HepG2 (cell line): ENCODE data around the gene LAMA5. TPM values are rescaled to one million over a fixed set of nuclear protein-coding genes. Genes with fewer than 3 reads are reported as not detected.
A peak's percentile ranks its signal among the peaks of the same experiment; 100 is the strongest.

Experiments used
- IKZF4 ChIP-seq: sonication (generic); formaldehyde crosslinking; IDR thresholded peaks from 2 replicates; pipeline ENCODE4 v1.5.1; 2020; ENCODE audit warnings: borderline replicate concordance, mild to moderate bottlenecking, low read depth, missing genetic modification reagents; ENCODE audit errors: not compliant biosample characterization
- KLF15 ChIP-seq: sonication (generic); formaldehyde crosslinking; IDR thresholded peaks from 2 replicates; pipeline ENCODE4 v1.8.1; 2023; ENCODE audit warnings: borderline replicate concordance, mild to moderate bottlenecking, inconsistent platforms, missing genetic modification reagents, mixed read lengths
- NFE2 ChIP-seq: sonication (generic); formaldehyde crosslinking; IDR thresholded peaks from 2 replicates; pipeline ENCODE4 v1.4.0; 2020; ENCODE audit warnings: missing genetic modification reagents
- NR1H2 ChIP-seq: sonication (generic); formaldehyde crosslinking; IDR thresholded peaks from 2 replicates; pipeline ENCODE4 v1.8.1; 2022; ENCODE audit warnings: low read depth, missing genetic modification reagents, borderline replicate concordance
- PRMT3 ChIP-seq: sonication (generic); formaldehyde crosslinking; IDR thresholded peaks from 2 replicates; pipeline ENCODE4 v1.8.1; 2022; ENCODE audit warnings: low read depth, mild to moderate bottlenecking, moderate library complexity, missing genetic modification reagents, borderline replicate concordance
- RXRB ChIP-seq: IDR thresholded peaks from 2 replicates; pipeline ENCODE4 v1.6.1; 2016; ENCODE audit warnings: borderline replicate concordance, missing genetic modification reagents, missing compliant biosample characterization
- SRY ChIP-seq: sonication (generic); formaldehyde crosslinking; IDR thresholded peaks from 2 replicates; pipeline ENCODE4 v1.8.0; 2022; ENCODE audit warnings: mild to moderate bottlenecking, missing genetic modification reagents
- ZNF205 ChIP-seq: IDR thresholded peaks from 2 replicates; pipeline ENCODE4 v1.6.1; 2018; ENCODE audit warnings: missing biosample characterization, missing genetic modification reagents
- ZNF451 ChIP-seq: sonication (generic); formaldehyde crosslinking; IDR thresholded peaks from 2 replicates; pipeline ENCODE4 v1.5.0; 2020; ENCODE audit warnings: mild to moderate bottlenecking, missing genetic modification reagents
- ZNF512B ChIP-seq: sonication (generic); formaldehyde crosslinking; IDR thresholded peaks from 2 replicates; pipeline ENCODE4 v1.5.1; 2020; ENCODE audit warnings: missing genetic modification reagents, mild to moderate bottlenecking, borderline replicate concordance
- ZNF530 ChIP-seq: sonication (generic); formaldehyde crosslinking; IDR thresholded peaks from 2 replicates; pipeline ENCODE4 v1.5.0; 2020; ENCODE audit warnings: low read depth, mild to moderate bottlenecking, missing genetic modification reagents
- ZNF547 ChIP-seq: sonication (generic); formaldehyde crosslinking; IDR thresholded peaks from 2 replicates; pipeline ENCODE4 v1.5.1; 2020; ENCODE audit warnings: mild to moderate bottlenecking, missing genetic modification reagents
- ZNF792 ChIP-seq: IDR thresholded peaks from 2 replicates; pipeline ENCODE4 v1.6.1; 2016
- ZSCAN22 ChIP-seq: sonication (generic); formaldehyde crosslinking; IDR thresholded peaks from 2 replicates; pipeline ENCODE4 v1.4.0; 2020; ENCODE audit warnings: mild to moderate bottlenecking, missing genetic modification reagents
- polyA plus RNA-seq, 8 experiments: library from polyadenylated mRNA; depleted of rRNA in 3 of 8; stranded (reverse) in 7 of 8; unstranded in 1 of 8; fragments of >200 nt; fragmentation: Illumina TruSeq in 4 of 8; extraction: Trizol in 4 of 8; gene quantifications; 2 replicates each; pipeline versions ENCODE4 v1.2.1 to v1.2.3, GENCODE V29; 2011 to 2016; ENCODE audit warnings: low read depth in 4 of 8, missing spikeins in 1 of 8, mixed read lengths in 1 of 8; ENCODE audit not compliant: insufficient read depth in 1 of 8
- total RNA-seq, 5 experiments: library from RNA; depleted of rRNA; stranded (reverse); fragments of >200 nt; fragmentation: Illumina TruSeq; extraction: Trizol; gene quantifications; 2 replicates each; pipeline ENCODE4 v1.2.3, GENCODE V29; 2016; ENCODE audit warnings: low read depth in 1 of 5
- TF ChIP-seq, protein P1 (sequence below): IDR thresholded peaks from 2 replicates; pipeline ENCODE4 v1.6.1; 2016; ENCODE audit warnings: mild to moderate bottlenecking
- TF ChIP-seq, protein P2 (sequence below), 2 experiments: sonication (generic) in 1 of 2; formaldehyde crosslinking in 1 of 2; IDR thresholded peaks; 2 replicates each; pipeline versions ENCODE4 v1.4.0 to v1.6.1; 2016 to 2020; ENCODE audit warnings: borderline replicate concordance in 1 of 2, low read depth in 1 of 2, mild to moderate bottlenecking in 1 of 2, missing genetic modification reagents in 1 of 2
- TF ChIP-seq, protein P3 (sequence below): sonication (generic); formaldehyde crosslinking; IDR thresholded peaks from 2 replicates; pipeline ENCODE4 v1.8.0; 2022; ENCODE audit warnings: mild to moderate bottlenecking, missing genetic modification reagents, borderline replicate concordance
- TF ChIP-seq, protein P4 (sequence below): sonication (generic); formaldehyde crosslinking; IDR thresholded peaks from 2 replicates; pipeline ENCODE4 v1.4.0; 2020; ENCODE audit warnings: missing genetic modification reagents

LAMA5 gene
- total and polyA plus RNA-seq, 2 of the 13 experiments (the other 11 are each of a cell fraction or from before 2014, with no cell fraction given): 21.0 to 44.7 TPM

GRCh38 chr20:62301773-62302340 lies 65.3 kb downstream of the LAMA5 start (continued):
- TF ChIP-seq ZNF512B (CRISPR knock-in tag) (no peak), RXRB (peak; percentile 89), ZNF451 (CRISPR knock-in tag) (no peak; the same call in 1 of the 2 replicates), PRMT3 (CRISPR knock-in tag) (no peak; the same call in 1 of the 2 replicates), ZNF547 (CRISPR knock-in tag) (peak; percentile 60), IKZF4 (peak; percentile 79), ZNF530 (CRISPR knock-in tag) (no peak), ZNF205 (peak; percentile 88; the same call in 1 of the 2 replicates), ZNF792 (peak; percentile 96), ZSCAN22 (peak; percentile 65; the same call in 1 of the 2 replicates), NR1H2 (CRISPR knock-in tag) (no peak), SRY (CRISPR knock-in tag) (no peak), KLF15 (CRISPR knock-in tag) (peak; percentile 81; the same call in 1 of the 2 replicates), NFE2 (CRISPR knock-in tag) (peak; percentile 55; the same call in 1 of the 2 replicates)
- TF ChIP-seq, protein P1, sequence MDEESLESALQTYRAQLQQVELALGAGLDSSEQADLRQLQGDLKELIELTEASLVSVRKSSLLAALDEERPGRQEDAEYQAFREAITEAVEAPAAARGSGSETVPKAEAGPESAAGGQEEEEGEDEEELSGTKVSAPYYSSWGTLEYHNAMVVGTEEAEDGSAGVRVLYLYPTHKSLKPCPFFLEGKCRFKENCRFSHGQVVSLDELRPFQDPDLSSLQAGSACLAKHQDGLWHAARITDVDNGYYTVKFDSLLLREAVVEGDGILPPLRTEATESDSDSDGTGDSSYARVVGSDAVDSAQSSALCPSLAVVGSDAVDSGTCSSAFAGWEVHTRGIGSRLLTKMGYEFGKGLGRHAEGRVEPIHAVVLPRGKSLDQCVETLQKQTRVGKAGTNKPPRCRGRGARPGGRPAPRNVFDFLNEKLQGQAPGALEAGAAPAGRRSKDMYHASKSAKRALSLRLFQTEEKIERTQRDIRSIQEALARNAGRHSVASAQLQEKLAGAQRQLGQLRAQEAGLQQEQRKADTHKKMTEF (CRISPR knock-in tag): peak; percentile 77
- TF ChIP-seq, protein P2, sequence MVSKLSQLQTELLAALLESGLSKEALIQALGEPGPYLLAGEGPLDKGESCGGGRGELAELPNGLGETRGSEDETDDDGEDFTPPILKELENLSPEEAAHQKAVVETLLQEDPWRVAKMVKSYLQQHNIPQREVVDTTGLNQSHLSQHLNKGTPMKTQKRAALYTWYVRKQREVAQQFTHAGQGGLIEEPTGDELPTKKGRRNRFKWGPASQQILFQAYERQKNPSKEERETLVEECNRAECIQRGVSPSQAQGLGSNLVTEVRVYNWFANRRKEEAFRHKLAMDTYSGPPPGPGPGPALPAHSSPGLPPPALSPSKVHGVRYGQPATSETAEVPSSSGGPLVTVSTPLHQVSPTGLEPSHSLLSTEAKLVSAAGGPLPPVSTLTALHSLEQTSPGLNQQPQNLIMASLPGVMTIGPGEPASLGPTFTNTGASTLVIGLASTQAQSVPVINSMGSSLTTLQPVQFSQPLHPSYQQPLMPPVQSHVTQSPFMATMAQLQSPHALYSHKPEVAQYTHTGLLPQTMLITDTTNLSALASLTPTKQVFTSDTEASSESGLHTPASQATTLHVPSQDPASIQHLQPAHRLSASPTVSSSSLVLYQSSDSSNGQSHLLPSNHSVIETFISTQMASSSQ (IDR thresholded peaks at IDR 0.05; ENCODE audit: low read depth): peak; percentile 9; the same call in 1 of the 2 replicates
- TF ChIP-seq, protein P2 (CRISPR knock-in tag; IDR thresholded peaks at IDR 0.05; ENCODE audit: borderline replicate concordance): peak; percentile 79; the same call in 1 of the 2 replicates
- TF ChIP-seq, protein P3, sequence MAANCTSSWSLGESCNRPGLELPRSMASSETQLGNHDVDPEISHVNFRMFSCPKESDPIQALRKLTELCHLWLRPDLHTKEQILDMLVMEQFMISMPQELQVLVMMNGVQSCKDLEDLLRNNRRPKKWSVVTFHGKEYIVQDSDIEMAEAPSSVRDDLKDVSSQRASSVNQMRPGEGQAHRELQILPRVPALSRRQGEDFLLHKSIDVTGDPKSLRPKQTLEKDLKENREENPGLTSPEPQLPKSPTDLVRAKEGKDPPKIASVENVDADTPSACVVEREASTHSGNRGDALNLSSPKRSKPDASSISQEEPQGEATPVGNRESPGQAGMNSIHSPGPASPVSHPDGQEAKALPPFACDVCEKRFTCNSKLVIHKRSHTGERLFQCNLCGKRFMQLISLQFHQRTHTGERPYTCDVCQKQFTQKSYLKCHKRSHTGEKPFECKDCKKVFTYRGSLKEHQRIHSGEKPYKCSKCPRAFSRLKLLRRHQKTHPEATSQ: peak; percentile 14; the same call in 1 of the 2 replicates
- TF ChIP-seq, protein P4, sequence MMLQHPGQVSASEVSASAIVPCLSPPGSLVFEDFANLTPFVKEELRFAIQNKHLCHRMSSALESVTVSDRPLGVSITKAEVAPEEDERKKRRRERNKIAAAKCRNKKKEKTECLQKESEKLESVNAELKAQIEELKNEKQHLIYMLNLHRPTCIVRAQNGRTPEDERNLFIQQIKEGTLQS (CRISPR knock-in tag): peak; percentile 82
